NOMO-1 treated with DMSO at 0.1 percent for 48 hours (cell line): ENCODE measurements around the gene STXBP4.

Source experiments
- DNase-seq: peaks from one replicate; lab custom pipeline; 2025; ENCODE audit not compliant: unreplicated experiment; lab: John Stamatoyannopoulos, UW

Gene STXBP4, protein sequence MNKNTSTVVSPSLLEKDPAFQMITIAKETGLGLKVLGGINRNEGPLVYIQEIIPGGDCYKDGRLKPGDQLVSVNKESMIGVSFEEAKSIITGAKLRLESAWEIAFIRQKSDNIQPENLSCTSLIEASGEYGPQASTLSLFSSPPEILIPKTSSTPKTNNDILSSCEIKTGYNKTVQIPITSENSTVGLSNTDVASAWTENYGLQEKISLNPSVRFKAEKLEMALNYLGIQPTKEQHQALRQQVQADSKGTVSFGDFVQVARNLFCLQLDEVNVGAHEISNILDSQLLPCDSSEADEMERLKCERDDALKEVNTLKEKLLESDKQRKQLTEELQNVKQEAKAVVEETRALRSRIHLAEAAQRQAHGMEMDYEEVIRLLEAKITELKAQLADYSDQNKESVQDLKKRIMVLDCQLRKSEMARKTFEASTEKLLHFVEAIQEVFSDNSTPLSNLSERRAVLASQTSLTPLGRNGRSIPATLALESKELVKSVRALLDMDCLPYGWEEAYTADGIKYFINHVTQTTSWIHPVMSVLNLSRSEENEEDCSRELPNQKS

DNA sequence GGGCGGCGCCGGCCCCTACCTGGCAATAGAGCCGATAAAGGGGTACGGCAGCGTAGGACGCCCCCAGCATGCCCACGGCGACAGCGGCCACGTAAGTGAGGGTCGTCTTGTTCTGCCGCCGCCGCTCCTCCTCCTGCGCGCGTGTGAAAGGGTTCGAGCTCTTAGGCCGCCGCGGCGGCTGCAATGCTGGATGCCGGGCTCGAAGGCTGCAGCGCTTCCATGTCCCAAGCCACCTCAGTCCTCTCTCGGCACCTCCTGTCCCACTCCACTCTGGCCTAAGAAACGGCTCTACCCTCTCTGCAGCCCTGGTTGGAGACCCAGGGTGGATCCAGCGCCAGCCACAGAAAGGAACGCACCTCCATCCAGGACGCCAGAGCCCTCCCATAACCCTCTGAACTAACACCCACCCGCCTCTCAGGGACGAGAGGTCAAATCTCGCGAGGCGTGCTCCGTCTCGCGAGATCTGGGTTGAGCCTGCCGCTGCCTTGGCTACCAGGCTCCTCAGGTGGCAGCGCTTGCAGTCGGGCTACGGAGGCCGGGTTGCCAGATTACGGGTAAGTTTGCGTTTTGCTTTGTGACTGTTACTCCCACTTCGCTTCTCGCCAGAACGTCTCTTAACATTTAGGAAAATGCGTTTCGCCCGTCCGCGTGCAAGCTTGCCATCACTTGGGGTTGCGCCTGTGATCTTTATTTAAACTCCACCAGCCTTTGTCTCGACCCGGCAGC, at the start of gene STXBP4, which contains the start of gene COX11:
Gene STXBP4, plus strand, starts transcription at position 504 of the 726 bp plus-strand sequence. CDS start 17,455 bp downstream, outside the sequence.
Gene COX11, minus strand, starts transcription at position 393 of the 726 bp plus-strand sequence. Its CDS starts 8 bp downstream, at position 385.
- DNase-seq: peak; percentile 91

DNA sequence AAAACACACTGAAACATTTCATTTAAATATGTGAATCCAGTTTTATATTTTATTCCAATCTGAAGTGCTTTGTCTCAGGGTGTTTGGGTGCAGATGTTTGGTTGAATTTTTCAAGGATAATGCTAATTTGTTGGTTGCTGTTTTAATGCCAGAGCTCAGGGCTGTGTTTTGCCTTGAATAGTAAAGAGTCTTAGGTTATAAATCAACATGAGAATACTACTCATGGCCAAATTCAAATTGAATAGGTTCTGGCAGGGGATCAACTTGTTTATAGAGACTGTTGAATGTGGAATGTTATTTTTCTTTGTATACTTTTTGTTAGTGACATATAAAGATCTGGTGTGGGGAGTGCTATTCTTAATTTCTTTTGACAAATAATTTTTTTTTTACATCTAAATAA, 49.1 kb upstream of the STXBP4 start:
- DNase-seq: no peak

DNA sequence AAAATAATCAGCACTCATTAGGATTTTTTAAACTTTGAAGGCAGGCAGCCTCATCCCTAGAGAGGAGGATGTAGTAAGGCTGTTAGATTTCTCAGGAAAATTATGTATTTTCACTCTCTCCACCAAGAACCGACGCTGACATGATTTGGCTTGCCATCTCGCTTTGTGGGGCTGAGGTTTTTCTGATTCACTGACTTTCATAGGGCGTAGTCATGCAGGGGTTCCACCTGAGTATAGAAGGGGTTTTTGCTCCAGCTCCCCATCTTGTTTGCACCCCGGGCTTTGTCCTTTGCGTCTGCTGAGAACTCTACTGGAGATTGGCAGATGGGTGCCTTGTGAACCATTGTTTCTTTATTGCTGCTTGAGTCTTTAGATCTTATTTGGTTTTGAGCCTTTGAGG, 47.7 kb upstream of the STXBP4 start:
- no peak for DNase-seq

DNA sequence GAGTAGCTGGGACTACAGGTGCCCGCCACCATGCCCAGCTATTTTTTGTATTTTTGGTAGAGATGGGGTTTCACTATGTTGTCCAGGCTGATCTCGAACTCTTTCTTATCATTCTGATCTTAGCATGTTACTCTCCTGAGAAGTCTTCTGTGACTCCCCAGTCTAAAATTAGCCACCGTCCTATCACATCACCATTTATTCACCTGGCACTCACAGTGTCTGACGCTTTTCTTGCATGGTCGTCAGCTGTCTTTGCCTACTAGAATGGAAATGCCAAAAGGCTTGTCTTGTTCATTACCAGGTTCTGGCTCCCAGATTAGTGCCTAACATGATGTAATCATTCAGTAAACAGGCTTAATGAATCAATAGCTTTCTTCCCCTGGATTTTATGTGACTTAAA, 44.2 kb upstream of the STXBP4 start:
- no peak for DNase-seq

DNA sequence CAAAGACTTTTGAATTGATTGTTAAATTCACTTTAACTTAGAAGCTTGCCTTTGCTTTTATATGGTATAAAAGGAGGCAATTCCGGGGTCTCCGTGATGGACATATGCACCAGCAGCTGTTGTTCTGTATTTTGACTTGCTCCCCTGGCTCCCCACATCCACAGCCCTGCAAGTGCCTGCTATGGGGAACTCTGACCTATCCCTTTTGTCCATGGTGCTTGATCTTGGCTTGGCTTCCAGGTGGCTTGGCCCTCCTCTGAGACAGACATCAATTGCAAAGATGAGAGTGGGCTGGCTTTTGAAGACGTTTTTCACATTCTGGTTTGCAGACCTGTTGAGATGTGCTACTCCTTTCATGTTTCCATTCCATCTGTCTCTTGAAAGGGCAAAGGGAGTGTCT, 41.0 kb upstream of the STXBP4 start:
- DNase-seq: no peak

DNA sequence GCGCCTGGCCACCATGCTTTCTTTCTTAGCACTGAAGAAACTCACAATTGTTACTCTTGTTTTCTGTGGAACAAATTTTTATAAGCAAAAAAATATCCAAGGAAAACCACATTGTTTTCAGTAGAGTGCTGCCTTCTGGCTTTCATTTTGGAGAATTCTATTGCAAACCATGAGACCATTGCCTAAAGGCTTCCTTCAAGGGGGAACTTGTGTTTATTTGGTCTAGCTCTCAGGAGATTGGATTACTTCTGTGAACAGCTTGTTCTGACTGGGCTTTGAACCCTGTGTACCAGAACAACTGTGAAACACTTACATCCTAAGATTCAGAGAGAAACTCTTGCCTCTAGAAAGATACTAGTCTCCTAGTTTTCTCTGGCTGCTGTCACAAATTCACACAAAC, 35.9 kb upstream of the STXBP4 start:
- DNase-seq: no peak

DNA sequence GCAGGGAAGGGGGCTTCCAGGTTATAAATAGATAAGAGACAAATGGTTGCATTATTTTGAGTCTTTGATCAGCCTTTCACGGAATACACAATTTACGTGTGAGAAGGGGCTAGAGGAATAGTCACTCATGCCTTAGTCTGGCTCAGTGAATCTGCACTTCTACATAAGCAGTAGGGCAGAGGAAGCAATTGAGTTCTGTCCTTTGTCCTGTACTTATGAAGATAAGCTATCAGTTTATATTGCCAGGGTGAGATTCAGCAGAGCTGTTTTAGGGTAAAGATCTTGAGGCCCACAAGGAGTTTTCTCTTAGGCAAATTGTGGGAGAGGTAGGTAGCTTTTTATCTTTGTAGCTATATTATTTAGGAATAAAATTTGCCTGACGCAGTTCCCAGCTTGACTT, 34.6 kb upstream of the STXBP4 start:
- no peak for DNase-seq

DNA sequence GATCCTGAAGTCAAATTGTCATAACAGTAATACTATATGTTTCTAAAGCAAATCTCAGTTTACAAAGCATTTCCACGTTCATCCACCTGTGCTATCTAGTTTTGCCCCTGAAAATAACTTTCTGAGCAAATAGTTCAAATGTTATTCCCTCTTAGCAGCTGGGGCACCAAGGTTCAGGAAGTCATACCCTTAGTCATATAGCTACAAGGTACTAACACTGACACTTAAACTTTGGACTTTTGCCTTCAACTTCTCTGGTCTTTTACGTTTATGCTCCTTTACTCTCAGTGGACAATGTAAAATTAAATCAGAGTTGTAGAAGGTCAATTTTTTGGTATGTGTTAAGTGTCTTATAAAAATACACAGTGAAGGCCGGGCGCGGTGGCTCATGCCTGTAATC, 33.1 kb upstream of the STXBP4 start:
- no peak for DNase-seq

DNA sequence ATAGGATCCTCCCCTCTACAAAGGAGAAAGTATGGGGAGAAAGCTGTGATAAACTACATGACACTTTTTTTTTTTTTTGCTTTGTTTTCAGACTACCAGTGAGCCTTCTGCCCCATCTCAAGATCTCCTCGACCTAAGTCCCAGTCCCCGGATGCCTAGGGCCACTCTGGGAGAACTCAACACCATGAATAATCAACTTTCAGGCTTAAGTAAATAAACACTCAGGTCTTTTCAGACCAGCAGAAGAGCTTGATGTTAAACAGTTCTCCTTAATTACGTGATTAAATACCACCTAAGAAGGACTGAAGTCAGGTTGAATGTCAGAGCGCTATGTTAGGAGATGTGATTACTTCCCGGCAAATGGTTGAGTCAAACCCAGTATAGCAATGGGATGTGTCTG, 31.5 kb upstream of the STXBP4 start:
- no peak for DNase-seq

DNA sequence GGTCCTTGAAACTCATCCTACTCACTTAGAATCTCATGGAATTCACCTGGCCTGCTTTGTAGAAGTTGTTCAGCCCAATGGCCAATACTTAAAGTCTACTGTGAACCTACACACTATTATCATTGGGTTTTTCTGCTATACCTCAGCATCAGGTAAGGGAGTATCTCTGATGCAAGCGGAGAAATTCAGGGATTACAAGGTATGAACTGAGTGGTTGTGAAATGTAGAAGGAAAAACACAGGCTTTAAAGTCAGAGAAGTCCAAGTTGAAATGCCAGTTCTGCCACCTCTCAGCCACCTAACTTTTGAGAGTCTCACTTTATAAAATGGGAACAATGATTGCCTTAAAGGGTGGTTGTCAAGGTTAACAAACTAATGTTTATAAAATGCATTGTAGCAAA, 31.1 kb upstream of the STXBP4 start:
- no peak for DNase-seq

DNA sequence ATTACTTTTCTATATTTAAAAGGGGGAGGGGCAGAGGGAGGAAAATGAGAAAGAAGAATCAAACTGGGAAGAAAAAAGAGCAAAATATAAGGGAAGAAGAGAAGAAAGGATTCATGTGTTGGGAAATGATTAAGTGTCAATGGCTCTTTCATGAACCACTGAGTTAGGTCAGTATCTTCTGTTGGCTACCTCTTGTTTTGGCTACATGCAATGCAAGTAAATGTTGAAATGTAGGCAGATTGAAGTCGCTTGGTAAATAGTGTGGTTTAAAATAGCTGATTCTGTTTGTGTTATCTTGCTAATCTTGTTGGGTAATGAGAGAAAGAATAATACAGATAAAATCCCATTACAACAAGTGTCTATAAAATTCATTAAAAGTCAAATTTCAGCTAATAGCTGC, 27.3 kb upstream of the STXBP4 start:
- no peak for DNase-seq

DNA sequence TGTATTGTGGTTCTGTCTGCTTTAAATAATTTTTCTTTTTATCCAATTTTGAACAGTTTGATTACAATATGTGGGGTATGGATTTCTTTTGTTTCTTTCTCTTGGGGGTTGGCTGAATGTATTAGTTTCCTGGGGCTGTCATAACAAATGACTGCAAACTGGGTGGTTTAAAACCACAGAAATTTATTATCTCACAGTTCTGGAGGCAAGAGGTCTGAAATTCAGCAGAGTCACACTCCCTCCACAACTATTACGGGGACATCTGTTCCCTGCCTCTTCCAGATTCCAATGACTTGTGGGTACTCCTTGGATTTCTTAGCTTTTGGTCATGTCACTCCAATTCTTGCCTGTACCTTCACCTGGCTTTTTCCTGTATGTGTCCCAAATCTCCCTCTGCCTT, 23.8 kb upstream of the STXBP4 start:
- no peak for DNase-seq

DNA sequence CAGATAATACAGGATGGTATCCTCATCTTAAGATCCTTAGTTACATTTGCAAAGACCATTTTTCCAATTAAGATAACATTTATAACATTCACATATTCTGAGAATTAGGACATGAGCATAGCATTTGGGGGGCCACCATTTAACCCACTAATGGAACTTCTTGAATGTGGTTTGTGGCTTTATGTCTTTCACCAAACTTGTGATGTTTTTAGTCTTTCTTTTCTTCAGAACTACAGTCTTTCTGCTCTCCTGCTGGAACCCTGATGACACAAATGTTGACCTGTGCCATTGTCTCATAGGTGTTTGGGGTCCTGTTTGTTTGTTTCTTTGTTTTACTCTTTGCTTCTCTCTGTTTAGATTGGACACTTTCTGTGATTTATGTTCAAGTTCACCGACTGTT, 23.3 kb upstream of the STXBP4 start:
- no peak for DNase-seq

DNA sequence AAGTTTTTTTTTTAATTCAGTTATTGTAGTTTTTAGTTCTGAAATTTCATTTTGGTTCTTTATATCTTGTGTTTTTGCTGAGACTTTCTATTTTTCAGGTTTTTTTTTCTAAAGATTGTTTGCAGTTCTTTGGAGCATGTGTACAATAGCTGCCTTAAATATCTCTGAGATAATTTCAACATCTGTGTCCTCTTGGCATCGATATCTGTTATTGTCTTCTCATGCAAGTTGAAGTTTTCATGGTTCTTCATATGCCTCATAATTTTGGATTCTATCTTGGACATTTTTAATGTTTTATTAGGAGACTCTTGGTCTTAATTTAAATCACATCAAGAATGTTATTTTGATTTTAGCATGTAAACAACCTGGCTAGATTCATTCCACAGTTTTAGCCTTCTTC, 22.9 kb upstream of the STXBP4 start:
- DNase-seq: no peak

DNA sequence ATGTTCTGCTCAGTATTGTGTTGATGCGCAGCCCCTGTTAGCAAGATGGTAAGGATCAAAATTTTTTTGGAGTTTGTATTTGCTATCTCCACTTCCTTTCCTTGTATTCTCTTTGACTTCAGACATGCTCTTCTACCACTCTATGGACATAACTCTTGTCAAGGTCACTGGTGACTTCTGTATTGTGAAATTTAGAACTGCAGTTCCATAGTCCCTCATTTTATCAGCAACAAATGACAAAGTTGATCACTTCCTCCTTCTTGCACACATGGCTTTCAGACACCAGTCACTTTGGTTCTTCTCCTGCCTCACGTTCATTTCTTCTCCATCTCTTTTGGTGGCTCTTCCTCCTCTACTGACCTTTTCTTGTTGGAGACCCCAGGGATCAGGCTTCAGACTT, 21.2 kb upstream of the STXBP4 start:
- DNase-seq: peak; percentile 65

DNA sequence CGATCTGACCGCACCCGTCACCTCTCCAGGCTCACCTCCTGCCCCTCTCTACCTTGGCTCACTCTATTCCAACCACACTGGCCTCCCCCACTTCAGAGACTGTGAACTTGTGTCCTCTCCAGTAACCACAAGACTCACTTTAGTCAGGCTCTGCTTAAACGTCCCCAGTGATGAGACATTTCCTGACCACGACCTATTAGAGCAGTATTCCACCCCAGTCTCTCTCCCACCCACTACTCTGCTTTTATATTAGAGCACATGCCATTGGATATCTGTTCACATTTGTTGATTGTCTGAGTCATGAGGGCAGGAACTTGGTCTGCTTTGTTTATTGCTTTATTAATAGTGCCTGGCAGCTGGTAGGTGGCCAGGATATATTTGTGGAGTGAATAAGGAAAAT, 20.2 kb upstream of the STXBP4 start:
- no peak for DNase-seq

DNA sequence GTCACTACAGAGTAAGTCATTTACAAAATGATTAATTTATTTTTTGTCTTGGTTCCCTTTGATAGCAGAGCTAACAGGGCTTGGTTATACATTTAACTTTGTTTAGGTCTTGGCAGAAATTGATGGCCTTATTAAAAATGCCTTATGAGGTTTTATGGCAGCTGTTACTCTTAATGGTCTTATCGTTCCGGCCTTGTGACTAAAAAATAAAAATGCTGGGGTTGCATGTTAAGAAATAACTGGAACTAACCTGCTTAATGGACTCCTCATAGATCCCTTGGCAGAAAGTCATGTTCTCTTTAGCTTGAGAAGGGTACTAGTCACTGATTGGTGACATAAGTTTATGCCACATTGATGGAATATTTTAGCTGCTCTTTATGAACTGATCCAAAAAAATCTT, 18.4 kb upstream of the STXBP4 start:
- no peak for DNase-seq

DNA sequence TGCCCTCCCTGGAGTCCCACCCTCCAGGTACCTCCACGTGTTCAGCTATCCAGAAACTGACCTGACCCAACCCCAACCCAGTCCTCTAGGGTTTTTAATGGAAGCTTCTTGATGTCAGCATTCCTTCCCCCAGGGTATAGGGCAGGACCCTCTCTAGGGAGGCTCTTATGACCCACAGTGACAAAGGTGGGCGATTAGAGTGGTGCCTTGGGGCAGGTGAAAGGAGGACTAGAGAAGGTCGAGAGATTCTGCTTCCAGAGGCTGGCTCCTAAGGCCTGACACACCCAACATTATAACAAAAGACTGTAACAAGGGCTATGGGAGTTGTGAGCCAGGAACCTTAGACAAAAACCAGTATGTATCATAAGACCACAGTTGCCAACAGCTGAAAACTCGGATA, 17.3 kb upstream of the STXBP4 start:
- DNase-seq: no peak

DNA sequence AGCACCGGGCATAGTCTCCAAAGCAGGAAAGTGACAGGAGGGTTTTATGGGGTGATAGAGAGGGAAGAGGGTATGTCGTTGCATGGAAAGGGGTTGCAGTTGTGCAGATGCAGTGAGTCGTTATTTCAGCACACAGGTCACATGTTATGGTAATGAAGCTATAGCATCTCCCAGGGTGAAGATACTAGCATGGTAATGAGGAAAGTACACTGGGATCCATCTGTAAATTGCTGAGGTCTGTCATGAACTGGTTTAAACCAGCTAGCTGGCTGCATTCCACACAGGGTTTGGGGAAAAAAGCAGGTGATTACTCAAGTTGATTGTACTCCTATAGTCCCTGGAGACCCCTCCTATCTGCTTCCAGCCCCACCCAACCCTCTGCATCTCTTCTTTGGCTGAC, 11.8 kb upstream of the STXBP4 start:
- DNase-seq: no peak

DNA sequence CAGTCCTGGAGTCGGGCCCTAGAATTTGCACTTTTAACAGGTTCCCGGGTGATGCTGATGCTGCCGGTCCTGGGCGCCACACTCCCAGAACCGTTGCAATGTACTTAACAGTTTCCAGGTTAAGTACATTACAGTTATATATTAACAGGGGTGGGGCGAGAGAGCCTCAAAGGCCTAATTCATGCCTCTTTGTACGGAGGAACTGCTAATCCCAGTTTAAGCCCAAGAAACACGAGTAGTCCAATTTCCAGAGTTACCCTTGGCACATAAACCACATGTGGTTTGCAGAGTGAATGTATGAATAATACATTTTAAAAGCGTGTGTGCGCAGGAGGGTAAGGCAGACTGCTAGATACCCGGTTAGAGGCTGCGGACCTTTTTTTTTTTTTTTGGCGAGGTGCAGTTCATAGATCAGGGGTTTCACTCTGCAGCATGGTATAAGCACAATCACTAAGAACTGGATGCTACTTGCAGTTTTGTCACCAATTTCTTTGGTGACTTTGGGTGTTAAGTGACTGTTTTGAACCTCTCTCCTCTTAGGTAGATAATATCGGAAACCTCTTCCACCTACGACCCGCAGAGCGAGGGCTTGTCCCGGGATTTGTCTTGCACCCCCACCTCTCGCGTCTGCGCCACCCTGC, 824 bp upstream of the STXBP4 start:
- DNase-seq: peak; percentile 33

DNA sequence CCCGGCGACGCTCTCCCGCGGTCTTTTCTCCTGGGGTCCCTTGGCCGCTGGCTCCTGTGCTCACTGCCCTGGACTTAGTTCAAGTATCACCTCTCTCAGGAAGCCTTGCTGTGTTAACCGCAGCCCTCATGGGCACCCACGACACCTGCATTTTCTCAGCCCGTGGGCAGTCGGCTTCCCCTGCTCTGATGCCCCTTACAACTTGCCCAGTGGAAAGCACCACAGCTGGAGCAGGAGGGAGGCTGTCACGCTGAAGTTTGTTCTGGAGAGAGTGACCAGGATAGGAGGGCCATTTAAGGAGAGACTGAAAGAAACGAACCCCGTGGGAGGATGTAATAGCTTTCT, 395 bp downstream of the STXBP4 start:
- no peak for DNase-seq
